Cortex of kidney (tissue), 1 donor: ENCODE results near the gene TULP4.
"Not testable (repeated sequence)": the region's sequence is repeated elsewhere in the genome, so short reads cannot be mapped to it uniquely, and the experiment has no call there.

Experiments
- DNase-seq: peaks from one replicate; lab custom pipeline; 2025; lab: John Stamatoyannopoulos, UW

TULP4 gene

DNA sequence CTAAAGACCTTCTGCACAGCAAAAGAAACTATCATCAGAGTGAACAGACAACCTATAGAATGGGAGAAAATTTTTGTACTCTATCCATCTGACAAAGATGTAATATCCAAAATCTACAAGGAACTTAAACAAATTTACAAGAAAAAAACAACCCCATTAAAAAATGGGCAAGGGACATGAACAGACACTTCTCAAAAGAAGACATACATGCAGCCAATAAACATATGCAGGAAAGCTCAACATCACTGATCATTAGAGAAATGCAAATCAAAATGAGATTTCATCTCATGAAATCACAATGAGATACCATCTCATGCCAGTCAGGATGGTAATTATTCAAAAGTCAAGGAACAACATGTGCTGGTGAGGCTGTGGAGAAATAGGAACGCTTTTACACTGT is 215.6 kb downstream of the TULP4 start:
- DNase-seq: not testable (repeated sequence)

DNA sequence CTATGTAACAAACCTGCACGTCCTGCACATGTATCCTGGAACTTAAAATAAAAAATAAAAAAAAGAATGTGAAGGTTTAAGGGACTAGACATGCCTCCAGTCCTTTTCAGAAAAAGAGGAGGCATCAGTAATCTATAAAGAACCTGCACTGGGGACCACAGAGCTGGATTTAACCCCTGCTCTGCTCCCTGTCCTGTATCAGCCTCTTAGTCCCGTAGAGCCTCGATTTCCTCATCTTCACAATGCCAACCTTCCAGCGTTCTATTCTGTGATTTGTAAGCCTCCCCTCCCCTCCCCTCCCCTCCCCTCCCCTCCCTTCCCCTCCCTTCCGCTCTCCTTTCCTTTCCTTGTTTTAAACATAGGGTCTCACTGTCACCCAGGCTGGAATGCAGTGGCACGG is 216.6 kb downstream of the TULP4 start:
- no peak for DNase-seq

- no peak for DNase-seq
Measured at GRCh38 chr6:158529629-158530028, 217.4 kb downstream of the TULP4 start.

- no peak for DNase-seq
Measured at GRCh38 chr6:158531566-158531965, 219.3 kb downstream of the TULP4 start.

GRCh38 chr6:158531970-158532369 is 219.7 kb downstream of the TULP4 start:
- no peak for DNase-seq

- DNase-seq: no peak
Measured at GRCh38 chr6:158536084-158536890, 224.0 kb downstream of the TULP4 start.

- DNase-seq: no peak
Measured at GRCh38 chr6:158536891-158537798, 224.9 kb downstream of the TULP4 start.

- DNase-seq: no peak
Measured at GRCh38 chr6:158538741-158539140, 226.5 kb downstream of the TULP4 start.

DNA sequence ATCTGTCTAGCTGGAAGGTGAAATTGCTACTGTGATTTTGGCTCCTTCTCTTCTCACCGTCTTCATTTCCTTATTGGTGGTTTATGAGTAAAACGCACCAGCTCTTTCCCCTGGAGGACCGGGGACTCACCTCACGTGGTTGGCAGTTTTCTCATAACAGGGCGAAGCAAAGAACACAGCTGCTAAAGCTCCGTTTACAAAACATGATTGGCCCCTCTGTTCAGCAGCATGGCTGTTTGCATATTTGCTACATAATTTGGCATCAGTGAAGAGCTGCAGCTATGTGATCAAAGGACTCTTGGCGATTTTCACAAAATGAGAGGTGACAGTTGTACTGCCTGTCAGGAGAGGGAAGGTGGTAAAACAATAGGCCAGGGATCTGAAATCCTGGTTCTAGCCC is 227.1 kb downstream of the TULP4 start:
- no peak for DNase-seq

GRCh38 chr6:158539881-158540280 is 227.6 kb downstream of the TULP4 start:
- no peak for DNase-seq

GRCh38 chr6:158543606-158544185 is 231.4 kb downstream of the TULP4 start:
- DNase-seq: no peak

- no peak for DNase-seq
Measured at GRCh38 chr6:158544428-158544827, 232.2 kb downstream of the TULP4 start.

DNA sequence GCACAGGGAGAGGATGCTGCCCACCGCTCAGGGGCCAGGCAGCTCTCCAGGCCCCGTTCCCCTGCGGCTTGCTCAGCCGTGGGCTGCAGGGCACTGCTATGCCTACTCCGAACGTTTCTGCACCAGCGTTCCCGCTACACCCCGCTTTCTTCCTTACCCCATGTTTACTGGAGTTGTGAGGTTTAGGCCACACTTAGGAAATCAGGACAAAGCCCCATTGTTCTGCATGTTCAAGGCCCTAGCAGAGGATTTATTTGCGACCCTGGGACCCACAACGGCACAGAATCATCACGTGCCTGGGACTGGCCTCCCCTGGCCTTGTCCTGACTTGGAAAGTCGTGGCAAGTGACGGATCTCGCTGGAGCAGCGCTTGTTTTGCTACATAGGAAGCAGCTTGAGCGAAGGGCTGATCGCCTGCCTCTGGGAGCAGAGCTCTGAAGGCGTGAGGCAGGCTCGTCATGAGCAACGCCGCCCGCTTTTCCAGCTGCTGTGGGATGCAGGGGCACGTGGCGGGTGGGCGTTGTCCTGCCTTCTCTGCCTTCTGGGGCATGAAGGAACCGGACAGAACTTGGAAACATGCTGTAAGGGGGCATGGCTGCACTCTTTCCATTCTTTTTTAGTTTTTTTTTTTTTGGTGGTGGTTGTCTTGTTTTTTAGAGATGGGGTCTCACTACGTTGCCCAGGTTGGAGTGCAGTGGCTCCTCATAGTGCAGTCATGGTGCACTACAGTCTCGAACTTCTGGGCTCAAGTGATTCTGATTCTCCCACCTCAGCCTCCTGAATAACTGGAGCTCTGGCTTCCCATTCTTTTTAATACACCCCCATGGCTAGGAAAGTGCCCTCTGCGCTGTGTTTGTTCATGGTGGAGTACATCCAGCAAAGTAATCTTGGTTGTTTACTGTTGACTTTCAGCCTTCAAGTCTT is 233.0 kb downstream of the TULP4 start:
- no peak for DNase-seq

- DNase-seq: no peak
Measured at GRCh38 chr6:158548418-158549161, 236.3 kb downstream of the TULP4 start.

DNA sequence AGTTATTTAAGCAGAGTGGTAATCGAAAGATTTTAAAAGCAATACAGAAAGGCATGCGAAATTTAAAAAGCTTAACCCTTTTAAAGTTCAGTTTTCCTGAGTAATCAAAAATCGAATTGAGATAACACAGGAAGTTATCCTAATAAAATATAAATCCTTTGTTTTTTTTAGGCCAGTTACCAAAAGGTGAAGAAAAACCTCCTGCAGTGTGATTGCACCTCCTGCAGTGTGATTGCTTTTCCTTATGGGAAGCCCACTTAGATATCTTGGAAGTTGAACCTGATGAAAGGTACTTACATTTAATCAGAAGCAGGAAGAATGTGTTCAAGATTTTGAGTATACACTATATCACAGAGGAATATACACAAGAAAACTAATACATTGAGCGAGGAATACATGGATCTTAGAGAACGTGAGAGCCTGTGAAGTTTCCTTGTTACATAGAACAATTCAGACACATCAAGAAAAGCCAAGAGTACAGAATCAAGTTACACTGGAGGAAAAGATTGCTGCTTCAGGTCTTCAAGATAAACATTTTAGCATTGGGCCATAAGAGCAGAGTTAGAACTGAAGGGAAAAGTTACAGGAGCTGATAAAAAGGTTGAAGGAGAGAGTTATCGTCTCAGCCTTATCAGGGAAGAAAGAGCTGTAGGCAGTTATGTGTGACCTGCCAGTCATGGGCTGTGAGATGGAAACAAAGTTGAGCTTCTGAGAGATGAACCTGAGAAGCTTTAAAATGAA is 240.0 kb downstream of the TULP4 start:
- no peak for DNase-seq

- no peak for DNase-seq
Measured at GRCh38 chr6:158552796-158553138, 240.5 kb downstream of the TULP4 start.

DNA sequence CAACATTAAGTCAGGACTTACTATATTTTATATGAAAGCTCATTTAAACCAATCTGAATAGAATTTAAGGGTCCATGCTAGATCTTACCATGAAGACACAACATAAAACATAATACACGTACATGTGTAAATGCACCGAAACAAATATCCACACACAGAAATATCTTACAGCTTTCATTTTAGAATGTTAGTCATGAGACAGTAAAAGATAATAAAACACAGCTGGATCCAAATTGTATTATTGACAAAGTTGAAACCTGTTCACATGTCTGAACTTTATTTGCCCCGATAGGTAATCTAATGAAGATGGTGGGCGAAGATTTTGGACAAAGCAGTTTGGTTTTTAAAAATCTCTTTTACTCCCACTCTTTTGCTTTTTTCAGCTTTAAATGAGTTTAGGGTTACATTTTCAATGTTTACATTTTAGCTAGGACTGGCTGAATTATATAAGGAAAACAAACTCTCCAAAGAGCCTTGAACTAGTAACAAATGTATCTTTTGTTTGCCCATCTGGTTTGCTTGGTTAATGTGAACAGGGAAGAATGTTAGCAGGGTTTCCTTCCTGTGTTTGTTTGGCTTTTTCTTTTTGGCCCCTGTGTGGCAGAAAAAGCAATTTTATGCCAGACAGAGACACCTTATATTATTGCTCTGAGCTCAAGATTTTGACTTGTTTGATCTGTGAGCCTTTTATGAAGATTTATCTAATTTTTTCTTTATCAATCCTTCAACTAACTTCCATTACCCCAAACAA is 242.5 kb downstream of the TULP4 start:
- DNase-seq: no peak

GRCh38 chr6:158556113-158556512 is 243.8 kb downstream of the TULP4 start:
- DNase-seq: no peak

DNA sequence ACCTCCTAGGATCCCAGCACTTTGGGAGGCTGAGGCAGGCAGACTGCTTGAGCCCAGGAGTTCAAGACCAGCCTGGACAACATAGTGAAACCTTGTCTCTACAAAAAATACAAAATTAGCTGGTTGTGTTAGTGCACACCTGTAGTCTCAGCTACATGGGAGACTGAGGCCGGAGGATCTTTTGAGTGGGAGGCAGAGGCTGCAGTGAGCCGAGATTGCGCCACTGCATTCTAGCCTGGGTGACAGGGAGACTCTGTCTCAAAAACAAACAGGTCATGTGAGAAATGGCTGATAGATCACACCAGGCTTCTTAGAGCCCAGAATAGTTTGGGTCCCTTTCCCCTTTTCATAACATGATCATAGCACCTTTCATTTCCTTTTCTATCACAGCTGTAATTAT is 244.8 kb downstream of the TULP4 start:
- not testable (repeated sequence) for DNase-seq

- no peak for DNase-seq
Measured at GRCh38 chr6:158557927-158558326, 245.7 kb downstream of the TULP4 start.
